HG03139 (cell line): ENCODE measurements around the gene BTBD3.
A peak's percentile ranks its signal among the peaks of the same experiment; 100 is the strongest.

Experiments
- ATAC-seq: cut with Tn5 transposase; IDR thresholded peaks from one replicate; pipeline ENCODE4 v1.9.1; 2021; ENCODE audit not compliant: unreplicated experiment

BTBD3 gene

DNA sequence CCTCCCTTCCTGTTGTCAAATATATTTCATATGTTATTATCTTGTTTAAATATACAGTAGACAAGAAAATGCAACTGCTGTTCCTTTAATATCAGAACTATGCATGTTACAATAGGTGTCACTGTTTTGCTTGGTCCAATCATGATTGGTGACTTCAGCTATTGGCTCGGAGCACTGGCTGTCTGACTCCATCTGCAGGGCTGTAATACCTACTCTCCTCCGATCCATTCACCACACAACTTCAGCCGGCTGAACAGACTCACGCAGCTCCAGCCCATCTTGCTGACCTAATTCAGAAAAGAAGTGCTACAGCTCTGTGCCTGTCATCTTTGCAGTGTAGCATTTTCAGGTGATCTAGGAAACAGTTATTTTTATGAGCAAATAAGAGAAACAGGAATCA, at the start of gene BTBD3:
TSS of gene BTBD3 (plus strand) at position 231 of the 400 bp plus-strand sequence. CDS start 383 bp downstream, outside the sequence.
- ATAC-seq, result peak; percentile 89

GRCh38 chr20:11869641-11870040, 48.1 kb upstream of the BTBD3 start:
- ATAC-seq, result no peak

DNA sequence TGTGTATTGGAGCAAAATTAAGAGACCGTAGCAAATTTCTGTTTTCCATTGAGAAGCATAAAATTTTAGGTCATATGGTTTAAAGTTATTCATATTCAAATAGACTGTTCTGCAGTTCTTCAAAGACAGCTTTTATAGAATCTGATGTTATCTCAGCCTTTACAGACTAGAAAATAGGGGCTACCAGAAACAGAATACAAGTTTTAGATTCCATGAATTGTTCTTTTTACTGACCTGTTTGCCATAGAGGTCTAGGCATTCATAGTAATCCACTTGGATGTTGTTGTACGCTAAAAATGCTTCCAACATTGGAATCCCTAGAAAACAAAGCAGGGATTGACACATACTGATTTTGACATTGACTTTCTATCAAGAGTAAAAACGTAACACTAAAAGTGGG, 47.3 kb upstream of the BTBD3 start:
- no peak for ATAC-seq

DNA sequence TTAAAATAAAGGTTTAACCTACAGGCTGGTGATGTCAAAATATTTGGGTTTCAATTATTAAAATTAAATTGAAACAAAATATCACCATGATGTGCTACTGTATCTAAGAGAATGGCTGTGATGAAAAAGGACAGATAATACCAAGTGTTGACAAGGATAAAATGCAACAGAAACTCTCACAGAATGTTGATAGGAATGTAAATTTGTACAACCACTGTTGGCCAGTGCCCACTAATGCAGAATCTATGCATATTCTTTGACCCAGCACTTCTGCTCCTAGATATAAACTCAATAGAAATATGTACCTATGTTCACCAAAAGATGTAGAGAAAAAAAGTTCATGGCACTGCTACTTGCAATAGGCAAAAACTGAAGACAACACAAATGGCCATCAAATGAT, 41.1 kb upstream of the BTBD3 start:
- no peak for ATAC-seq

- ATAC-seq, result no peak
Measured at GRCh38 chr20:11880680-11881079, 37.0 kb upstream of the BTBD3 start.

DNA sequence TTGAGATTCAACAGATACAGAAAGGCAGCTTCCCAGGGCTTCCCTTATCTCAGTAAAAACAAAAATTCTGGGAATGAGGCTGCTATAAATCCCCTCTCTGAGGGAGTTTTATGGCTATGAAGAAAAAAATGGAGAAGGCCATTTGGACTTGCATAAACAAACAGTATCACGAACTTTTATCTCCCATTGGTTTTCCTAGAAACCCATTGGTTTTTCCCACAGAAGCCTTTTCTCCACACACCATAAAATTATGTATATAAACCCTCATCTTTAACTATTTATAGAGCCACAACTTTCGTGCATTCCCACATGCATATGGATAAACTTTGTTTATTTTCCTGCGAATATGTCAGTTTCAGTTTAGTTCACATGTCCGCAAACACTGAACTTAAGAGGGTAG, 36.2 kb upstream of the BTBD3 start:
- no peak for ATAC-seq

DNA sequence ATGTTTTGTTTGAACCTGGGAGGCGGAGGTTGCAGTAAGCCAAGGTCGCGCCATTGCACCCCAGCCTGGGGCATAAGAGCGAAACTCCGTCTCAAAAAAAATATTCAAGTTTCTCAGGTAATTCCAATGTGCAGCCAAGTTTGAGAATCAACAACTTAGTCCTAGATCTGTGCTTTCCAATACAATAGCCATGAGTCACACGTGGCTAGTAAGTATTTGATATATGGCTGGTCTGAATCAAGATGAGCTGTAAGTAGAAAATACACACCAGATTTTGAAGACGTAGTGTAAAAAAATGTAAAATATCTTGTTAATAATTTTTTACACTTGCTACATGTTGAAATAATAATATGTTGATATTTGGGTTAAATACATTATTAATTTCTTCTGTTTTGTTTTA, 35.0 kb upstream of the BTBD3 start:
- no peak for ATAC-seq

GRCh38 chr20:11888648-11889047, 29.0 kb upstream of the BTBD3 start:
- no peak for ATAC-seq

DNA sequence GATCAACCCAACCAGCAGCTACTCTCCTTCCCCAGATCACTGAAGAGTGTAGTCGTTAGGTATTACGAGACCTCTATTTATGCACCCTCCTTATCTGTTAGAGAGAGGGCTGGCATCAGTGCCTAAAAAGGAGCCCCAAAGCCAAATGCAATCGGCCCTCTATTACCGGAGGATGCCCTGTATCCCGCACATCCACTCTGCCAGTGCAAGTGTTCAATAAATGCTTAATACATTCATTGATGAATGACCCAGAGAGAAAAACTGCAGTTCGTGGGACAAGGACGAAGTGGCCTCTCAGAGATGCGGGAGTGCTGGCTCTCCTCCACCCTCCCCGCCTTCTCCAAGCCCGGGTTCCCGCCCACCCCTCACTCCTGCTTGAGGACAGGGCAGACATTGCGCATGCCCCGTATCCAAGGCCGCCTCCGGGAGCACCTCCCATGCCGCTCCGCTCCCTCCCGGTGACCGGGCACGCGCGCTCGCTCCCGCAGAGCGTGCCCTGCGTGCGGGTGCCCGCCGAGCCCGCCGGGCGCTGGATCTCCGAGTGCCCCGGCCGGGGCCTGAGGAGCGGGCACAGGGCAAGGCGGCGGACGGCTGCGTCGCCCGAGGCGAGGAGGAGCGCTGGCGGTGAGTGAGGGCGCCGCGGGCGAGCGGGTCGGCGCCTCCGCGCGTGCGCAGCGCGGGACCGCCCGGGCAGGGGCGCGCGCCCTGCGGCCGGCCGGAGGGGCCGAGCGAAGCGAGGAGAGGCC, 27.2 kb upstream of the BTBD3 start:
- ATAC-seq, result peak; percentile 67

DNA sequence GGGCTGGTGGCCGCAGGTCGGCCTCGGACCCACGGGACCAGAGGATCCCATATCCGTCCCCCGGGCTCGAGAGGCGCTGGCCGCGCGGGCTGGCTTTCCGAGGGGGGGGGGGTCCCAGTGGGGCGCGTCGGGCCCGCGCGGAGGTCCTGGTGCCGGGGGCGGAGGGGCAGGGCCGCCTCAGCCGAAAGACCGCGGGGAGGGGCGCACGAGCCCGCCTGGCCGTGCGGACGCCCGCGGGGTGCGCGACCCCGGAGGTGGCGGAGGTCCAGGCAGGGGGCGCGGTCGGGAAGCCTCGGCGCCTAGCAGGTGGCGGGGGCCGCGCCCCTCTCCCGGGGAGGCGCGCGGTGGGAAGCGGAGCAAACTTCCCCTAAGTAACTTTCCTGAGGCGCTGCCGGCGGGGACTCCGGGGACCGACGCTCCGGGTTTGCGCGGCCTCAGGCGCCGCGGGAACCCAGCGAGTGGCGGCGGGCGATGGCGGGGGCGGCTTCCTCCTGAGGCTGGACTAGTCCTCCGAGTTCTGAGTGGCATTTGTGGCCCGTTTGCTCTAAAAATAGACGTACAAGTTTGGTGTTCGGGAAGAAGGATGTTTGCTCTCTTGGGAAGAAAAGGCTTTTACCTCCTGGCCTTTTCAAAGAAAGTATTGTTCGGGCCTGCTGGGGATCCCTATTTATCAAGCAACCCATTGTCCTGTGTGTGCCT, 26.5 kb upstream of the BTBD3 start:
- ATAC-seq, result peak; percentile 16

DNA sequence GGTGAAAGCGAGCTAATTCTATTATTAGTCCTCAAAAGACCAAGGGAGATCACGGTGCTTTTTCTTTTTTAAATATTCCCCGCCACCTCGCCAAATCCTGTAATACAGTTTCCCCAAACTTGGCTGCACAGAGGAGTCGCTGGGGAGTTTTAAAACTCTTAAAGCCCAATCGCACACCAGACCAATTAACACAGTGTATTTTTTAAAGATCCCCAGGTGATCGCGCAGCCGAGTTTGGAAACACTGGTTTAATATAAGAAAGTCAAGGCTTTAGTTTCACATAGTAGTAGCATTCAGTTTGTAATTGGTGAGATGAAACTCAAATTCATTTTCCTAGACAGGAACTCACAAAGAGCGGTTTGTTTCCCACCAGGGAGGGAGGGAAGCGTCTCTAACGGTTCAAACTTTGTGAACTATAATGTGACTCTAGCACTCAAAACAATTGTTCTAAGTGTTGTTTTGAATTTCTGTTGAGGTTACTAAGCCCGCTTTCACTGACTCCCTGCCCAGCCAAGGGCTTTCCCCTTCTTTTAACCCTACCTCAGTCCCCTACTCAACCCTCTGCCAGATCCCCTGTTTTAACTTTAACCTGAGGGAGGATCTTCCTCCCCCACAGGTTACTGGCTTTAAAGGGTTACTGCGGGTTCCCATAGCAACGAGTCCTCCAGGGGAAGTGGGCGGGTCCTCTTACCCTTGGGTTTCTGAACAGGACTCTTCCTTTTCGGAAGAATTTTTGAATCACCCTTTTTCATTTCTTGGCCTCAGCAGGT, 25.7 kb upstream of the BTBD3 start:
- peak; percentile 64 for ATAC-seq

GRCh38 chr20:11894062-11894461, 23.6 kb upstream of the BTBD3 start:
- no peak for ATAC-seq

DNA sequence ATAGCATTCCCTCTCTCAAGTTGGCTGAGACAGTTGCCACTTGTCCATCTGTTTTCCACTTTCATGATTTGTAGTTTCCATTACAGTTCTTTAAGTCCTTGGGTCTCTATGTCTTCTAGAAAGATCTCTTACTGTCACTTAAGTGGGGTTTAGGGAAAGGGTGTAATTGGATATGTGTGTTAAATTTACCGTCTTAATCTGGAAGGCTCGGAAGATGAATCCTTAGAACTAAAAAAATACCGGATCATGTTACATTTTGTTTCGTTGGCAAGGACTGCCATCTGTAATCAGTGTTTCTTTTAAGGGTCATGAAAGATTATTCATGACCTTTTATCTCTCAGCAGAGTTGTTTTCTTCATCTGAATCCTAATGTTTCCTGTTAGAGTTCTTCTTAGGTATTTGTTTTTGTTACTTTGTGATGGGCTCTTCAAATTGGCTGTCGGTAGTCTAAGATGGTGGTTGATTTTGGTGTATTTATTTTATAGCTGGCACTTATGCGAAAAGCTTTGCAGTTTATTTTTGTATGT, 21.8 kb upstream of the BTBD3 start:
- no peak for ATAC-seq

DNA sequence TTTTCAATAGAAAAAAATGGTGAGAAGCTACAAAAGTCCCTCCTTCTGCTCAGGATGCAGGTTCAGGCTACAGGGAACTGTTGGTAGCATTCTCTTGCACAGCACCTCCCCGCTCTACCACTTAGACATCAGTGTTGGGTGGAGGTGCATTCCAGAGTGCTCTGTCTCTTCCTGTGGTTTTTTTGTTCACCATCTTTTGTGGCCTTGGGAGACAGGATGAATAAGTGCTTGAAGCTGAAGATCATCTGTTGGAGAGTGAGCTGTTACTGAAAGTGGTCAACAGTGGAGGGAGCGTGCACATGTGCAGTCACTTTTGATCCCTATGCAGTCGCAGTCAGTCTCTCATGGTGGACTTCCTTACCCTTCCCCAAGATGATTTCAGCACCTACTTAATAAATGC, 16.6 kb upstream of the BTBD3 start:
- no peak for ATAC-seq

- no peak for ATAC-seq
Measured at GRCh38 chr20:11902285-11902697, 15.4 kb upstream of the BTBD3 start.

GRCh38 chr20:11905460-11906179, 12.1 kb upstream of the BTBD3 start:
- ATAC-seq, result no peak

- no peak for ATAC-seq
Measured at GRCh38 chr20:11906626-11907480, 10.8 kb upstream of the BTBD3 start.

DNA sequence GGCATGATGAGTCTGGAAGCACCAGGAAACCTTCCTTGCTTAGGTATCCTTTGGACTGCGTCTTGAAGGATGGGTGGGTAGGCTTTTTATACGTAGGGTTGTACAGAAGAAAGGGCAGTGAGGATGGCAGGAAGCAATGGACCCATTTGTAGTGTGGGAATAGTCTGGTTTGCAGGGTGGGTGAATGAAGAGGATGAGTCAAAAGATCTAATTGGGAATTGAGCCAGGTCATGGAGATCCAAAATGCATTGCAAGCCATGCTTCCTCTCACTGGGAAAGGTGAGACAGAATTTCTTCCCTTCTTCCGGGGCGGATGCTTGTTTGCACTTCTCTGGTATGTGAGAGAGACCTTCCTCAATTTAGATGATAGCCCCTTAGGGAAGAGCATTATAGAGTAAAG, 10.1 kb upstream of the BTBD3 start:
- no peak for ATAC-seq

DNA sequence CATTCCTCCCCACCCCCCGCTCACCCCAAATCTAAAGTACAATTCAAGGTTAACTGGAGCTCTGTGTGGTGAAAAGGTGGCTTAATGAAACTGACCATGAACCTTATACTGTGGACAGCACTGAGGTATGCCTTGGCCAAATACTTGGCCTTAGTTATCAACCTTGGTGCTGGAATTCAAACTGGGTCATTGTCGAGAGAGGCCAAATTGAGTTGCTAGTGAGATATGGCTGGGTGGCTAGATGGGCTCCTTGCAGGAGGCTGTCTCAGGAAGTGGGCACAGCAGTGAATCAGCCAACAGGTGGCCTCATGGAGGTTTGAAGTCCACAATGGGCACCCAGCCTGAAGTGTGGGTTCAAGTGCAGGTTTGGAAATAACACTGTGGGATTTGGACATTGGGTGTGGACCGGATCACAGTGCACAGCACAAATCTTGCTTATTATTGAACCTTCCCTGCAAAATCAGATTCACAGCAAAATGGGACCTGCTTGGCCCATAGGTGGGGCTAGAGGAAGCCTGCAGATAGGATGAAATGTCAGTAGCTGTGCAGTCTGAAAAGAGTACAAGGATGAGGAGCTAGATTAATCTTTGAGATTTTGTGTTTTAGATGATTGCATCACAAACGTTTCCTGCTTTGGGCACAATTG, 5.6 kb upstream of the BTBD3 start:
- ATAC-seq, result no peak
